NCI-H1092 treated with DMSO at 0.1 percent for 48 hours (cell line): Measurements from ENCODE around the gene CLEC4E.
"Not testable (repeated sequence)": the region's sequence is repeated elsewhere in the genome, so short reads cannot be mapped to it uniquely, and the experiment has no call there.

ENCODE experiments used
- DNase-seq: peaks from one replicate; lab custom pipeline; 2025; lab: John Stamatoyannopoulos, UW

The CLEC4E gene

GRCh38 chr12:8540831-8541230 lies at the start of gene CLEC4E:
Gene CLEC4E, minus strand, starts transcription at chr12:8540905. Its CDS starts 108 bp downstream, at chr12:8540797.
- DNase-seq, result not testable (repeated sequence)

- DNase-seq, result no peak
These were observed 49.0 kb upstream of the CLEC4E start for GRCh38 chr12:8589679-8590078.

GRCh38 chr12:8584478-8584877 lies 43.8 kb upstream of the CLEC4E start:
- not testable (repeated sequence) for DNase-seq

GRCh38 chr12:8584004-8584403 lies 43.3 kb upstream of the CLEC4E start:
- DNase-seq, result no peak

GRCh38 chr12:8581098-8581784 lies 40.5 kb upstream of the CLEC4E start:
- DNase-seq, result no peak

GRCh38 chr12:8577879-8578278 lies 37.2 kb upstream of the CLEC4E start:
- DNase-seq, result no peak

GRCh38 chr12:8572507-8572906 lies 31.8 kb upstream of the CLEC4E start:
- no peak for DNase-seq

- no peak for DNase-seq
These were observed 25.8 kb upstream of the CLEC4E start for GRCh38 chr12:8566525-8566924.

GRCh38 chr12:8566052-8566451 lies 25.3 kb upstream of the CLEC4E start:
- not testable (repeated sequence) for DNase-seq

- no peak for DNase-seq
These were observed 24.0 kb upstream of the CLEC4E start for GRCh38 chr12:8564656-8565055.

GRCh38 chr12:8563356-8563755 lies 22.7 kb upstream of the CLEC4E start:
- DNase-seq, result no peak

- no peak for DNase-seq
These were observed 21.6 kb upstream of the CLEC4E start for GRCh38 chr12:8562310-8562709.

- no peak for DNase-seq
These were observed 20.3 kb upstream of the CLEC4E start for GRCh38 chr12:8561011-8561410.

- no peak for DNase-seq
These were observed 19.0 kb upstream of the CLEC4E start for GRCh38 chr12:8559676-8560075.

- no peak for DNase-seq
These were observed 15.9 kb upstream of the CLEC4E start for GRCh38 chr12:8556531-8557097.

GRCh38 chr12:8554451-8555195 lies 13.9 kb upstream of the CLEC4E start:
- no peak for DNase-seq

GRCh38 chr12:8553088-8553627 lies 12.5 kb upstream of the CLEC4E start:
- no peak for DNase-seq

GRCh38 chr12:8549381-8549780 lies 8.7 kb upstream of the CLEC4E start:
- no peak for DNase-seq

- no peak for DNase-seq
These were observed 7.5 kb upstream of the CLEC4E start for GRCh38 chr12:8548192-8548591.

- DNase-seq, result no peak
These were observed 6.9 kb upstream of the CLEC4E start for GRCh38 chr12:8547645-8548044.

GRCh38 chr12:8546591-8546990 lies 5.9 kb upstream of the CLEC4E start:
- no peak for DNase-seq

GRCh38 chr12:8544295-8544694 lies 3.6 kb upstream of the CLEC4E start:
- peak; percentile 32 for DNase-seq

GRCh38 chr12:8541562-8541961 lies 857 bp upstream of the CLEC4E start:
- no peak for DNase-seq
